Right lobe of liver (tissue), 6 donors: ENCODE data around the gene RASL11A. TPM values are rescaled to one million over a fixed set of nuclear protein-coding genes. Genes with fewer than 3 reads are reported as not detected.
A peak's percentile ranks its signal among the peaks of the same experiment; 100 is the strongest.
"Not testable (repeated sequence)": the region's sequence is repeated elsewhere in the genome, so short reads cannot be mapped to it uniquely, and the experiment has no call there.

Source experiments
- ATAC-seq, 4 donors: fragments of 200-7000 bp; cut with Tn5 transposase; one replicate each; pipeline ENCODE4 v1.9.1; 2020; ENCODE audit warnings: mild to moderate bottlenecking in 4 of 4, moderate library complexity in 4 of 4
- DNase-seq, 3 donors: peaks; one replicate each; pipeline ENCODE4 v3.0.0-alpha.2; 2020
- H3K27ac ChIP-seq, 3 donors: fragments of 200-600 bp; one replicate each; pipeline ENCODE4 v1.8.0; 2022
- H3K27me3 ChIP-seq, 2 donors: fragments of 200-600 bp; one replicate each; pipeline ENCODE4 v1.8.0; 2022
- H3K36me3 ChIP-seq, 4 donors: fragments of 200-600 bp; sonication (generic) in 1 of 4; one replicate each; pipeline versions ENCODE4 v1.5.1 to v1.8.0; 2017 to 2022; ENCODE audit warnings: control low read depth in 1 of 4
- H3K4me1 ChIP-seq, 4 donors: fragments of 200-600 bp; sonication (generic) in 1 of 4; one replicate each; pipeline versions ENCODE4 v1.5.1 to v1.8.0; 2017 to 2022; ENCODE audit warnings: control low read depth in 1 of 4
- H3K4me3 ChIP-seq, 3 donors: fragments of 200-600 bp; one replicate each; pipeline ENCODE4 v1.8.0; 2022
- H3K9me3 ChIP-seq, 4 donors: fragments of 200-600 bp; sonication (generic) in 1 of 4; one replicate each; pipeline versions ENCODE4 v1.5.1 to v1.8.0; 2017 to 2022; ENCODE audit warnings: control low read depth in 1 of 4
- POLR2A ChIP-seq: fragments of 450-650 bp; IDR thresholded peaks from one replicate; pipeline ENCODE4 v1.6.1; 2017; ENCODE audit warnings: antibody characterized with exemption, mild to moderate bottlenecking
- WGBS: methylation state at CpG from one replicate; pipeline ENCODE4 v1.1.6; 2018; ENCODE audit warnings: low coverage, low lambda C conversion rate; ENCODE audit not compliant: insufficient coverage; ENCODE audit errors: missing lambda C conversion rate; 5-methylcytosine and 5-hydroxymethylcytosine counted together
- intact Hi-C, 2 donors: fragments of 100-400 bp; cut with DNase I; formaldehyde crosslinking; loops; one replicate each; pipeline versions ENCODE4 v1.11.2 to v1.14.1; 2022
- long read RNA-seq: library from polyadenylated mRNA; unstranded; transcript quantifications from one replicate; pipeline ENCODE4 v2.0.0, GENCODE V29; 2019
- total RNA-seq, 6 experiments: library from RNA; depleted of rRNA in 2 of 6; stranded (reverse); fragments of >200 nt in 2 of 6; fragmentation: NEBNext Ultra II Directional in 3 of 6; extraction: Animal tissue kit (Norgen Biotek cat#: 25700) in 3 of 6; gene quantifications; one replicate each; pipeline versions ENCODE4 v1.1.0 to v1.2.4, GENCODE V29; 2016 to 2023
- TF ChIP-seq, protein P1 (sequence below), 4 donors: fragments of 200-600 bp in 3 of 4; fragments of 450-650 bp in 1 of 4; IDR thresholded peaks; one replicate each; pipeline versions ENCODE4 v1.5.1 to v1.8.0; 2016 to 2022; ENCODE audit warnings: antibody characterized with exemption in 4 of 4, mild to moderate bottlenecking in 2 of 4
- donor health status: DM: no; HTN: yes; CAD: no.
- donor health status: DM: no; HTN: no; CAD: no.
- donor health status: DM: no; HTN: no; CAD: no.
- donor health status: DM: no; HTN: yes; CAD: no.
- donor health status: DM: no; HTN: yes; CAD: no.

Gene RASL11A, protein sequence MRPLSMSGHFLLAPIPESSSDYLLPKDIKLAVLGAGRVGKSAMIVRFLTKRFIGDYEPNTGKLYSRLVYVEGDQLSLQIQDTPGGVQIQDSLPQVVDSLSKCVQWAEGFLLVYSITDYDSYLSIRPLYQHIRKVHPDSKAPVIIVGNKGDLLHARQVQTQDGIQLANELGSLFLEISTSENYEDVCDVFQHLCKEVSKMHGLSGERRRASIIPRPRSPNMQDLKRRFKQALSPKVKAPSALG
- 10 to 100 TPM in 1 of 6 experiments, 1 to 10 TPM in 5; 4.2 to 23.4 (median 6.1) TPM for total RNA-seq
- long read RNA-seq = 0 reads

DNA sequence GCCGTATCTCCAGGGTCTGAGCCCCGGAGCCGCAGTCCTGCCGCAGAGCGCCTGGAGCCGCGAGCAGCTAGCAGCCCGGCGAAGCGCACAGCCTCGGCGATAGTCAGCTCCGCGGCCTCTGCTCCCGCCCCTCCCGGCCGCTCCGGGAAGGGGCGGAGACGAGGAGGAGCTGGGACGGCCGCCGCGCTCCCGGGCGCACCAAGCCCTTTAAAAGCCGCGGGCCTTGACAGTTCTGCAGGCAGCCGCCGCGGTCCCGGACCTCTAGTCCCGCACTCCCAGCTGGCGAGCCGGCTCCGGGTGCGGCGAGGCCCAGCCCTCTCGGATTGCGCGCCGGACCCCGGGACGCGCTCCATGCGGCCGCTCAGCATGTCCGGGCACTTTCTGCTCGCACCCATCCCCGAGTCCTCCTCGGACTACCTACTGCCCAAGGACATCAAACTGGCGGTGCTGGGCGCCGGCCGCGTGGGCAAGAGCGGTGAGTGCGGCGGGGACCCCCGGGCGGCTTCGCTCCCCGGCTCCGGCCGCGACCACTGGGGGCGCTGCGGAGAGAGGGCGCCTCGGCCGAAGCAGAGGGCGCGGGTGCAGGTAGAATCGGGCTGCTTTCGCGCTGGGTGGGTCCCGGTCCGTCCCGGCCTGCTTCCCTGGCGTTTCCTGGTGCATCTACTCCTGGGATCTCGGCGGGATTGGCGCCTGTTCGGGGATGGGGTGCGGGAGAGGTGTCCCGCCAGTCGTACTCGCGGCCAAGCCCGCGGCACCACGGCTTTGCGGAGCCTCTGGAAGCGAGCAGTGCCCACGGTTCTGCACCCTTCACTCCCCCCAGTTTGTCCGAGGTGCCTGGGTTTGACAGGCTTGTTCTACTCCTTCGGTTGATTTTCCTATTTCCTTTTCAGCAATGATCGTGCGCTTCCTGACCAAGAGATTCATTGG is at the start of gene RASL11A:
TSS of gene RASL11A (plus strand) at position 237 of the 927 bp plus-strand sequence. CDS start at position 352, 115 bp downstream.
- H3K4me1 ChIP-seq = peaks cover 0 to 14% (median 0%) of the 10 kb centered on the region in 4 donors
- peak; percentile 94 to 98 (median 96) for ATAC-seq
- H3K27me3 ChIP-seq = no peaks in the 10 kb centered on the region
- peak within 1 kb of the TSS; percentile 79 to 92 (median 84) for H3K4me3 ChIP-seq
- peaks cover 0 to 3% (median 0%) of the 10 kb centered on the region in 4 donors for H3K36me3 ChIP-seq
- intact Hi-C loops = no loop called here
- TF ChIP-seq POLR2A = peak; percentile 99
- TF ChIP-seq, protein P1, sequence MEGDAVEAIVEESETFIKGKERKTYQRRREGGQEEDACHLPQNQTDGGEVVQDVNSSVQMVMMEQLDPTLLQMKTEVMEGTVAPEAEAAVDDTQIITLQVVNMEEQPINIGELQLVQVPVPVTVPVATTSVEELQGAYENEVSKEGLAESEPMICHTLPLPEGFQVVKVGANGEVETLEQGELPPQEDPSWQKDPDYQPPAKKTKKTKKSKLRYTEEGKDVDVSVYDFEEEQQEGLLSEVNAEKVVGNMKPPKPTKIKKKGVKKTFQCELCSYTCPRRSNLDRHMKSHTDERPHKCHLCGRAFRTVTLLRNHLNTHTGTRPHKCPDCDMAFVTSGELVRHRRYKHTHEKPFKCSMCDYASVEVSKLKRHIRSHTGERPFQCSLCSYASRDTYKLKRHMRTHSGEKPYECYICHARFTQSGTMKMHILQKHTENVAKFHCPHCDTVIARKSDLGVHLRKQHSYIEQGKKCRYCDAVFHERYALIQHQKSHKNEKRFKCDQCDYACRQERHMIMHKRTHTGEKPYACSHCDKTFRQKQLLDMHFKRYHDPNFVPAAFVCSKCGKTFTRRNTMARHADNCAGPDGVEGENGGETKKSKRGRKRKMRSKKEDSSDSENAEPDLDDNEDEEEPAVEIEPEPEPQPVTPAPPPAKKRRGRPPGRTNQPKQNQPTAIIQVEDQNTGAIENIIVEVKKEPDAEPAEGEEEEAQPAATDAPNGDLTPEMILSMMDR (IDR thresholded peaks at IDR 0.05) = peak; percentile 90 to 99 (median 97)
- DNase-seq = peak; percentile 91 to 93 (median 93)
- no peaks in the 10 kb centered on the region for H3K9me3 ChIP-seq
- under 1% methylated on average over 26 of the region's 99 CpGs for WGBS
- peak within 1 kb of the TSS; percentile 85 to 95 (median 89) for H3K27ac ChIP-seq

DNA sequence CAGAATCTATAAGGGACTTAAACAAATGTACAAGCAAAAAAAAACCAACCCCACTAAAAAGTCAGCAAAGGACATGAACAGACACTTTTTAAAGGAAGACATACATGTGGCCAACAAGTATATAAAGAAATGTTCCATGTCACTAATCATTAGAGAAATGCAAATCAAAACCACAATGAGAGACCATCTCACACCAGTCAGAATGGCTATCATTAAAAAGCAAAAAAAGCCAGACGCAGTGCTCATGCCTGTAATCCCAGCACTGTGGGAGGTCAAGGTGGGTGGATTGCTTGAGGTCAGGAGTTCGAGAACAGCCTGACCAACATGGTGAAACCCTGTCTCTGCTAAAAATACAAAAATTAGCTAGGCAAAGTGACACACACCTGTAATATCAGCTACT is 48.5 kb upstream of the RASL11A start:
- H3K4me3 ChIP-seq, ATAC-seq, H3K4me1 ChIP-seq, H3K9me3 ChIP-seq, H3K27ac ChIP-seq, DNase-seq, H3K27me3 ChIP-seq, H3K36me3 ChIP-seq, intact Hi-C loops: not testable (repeated sequence)
- WGBS = 83% methylated on average over 1 of the region's 2 CpGs

DNA sequence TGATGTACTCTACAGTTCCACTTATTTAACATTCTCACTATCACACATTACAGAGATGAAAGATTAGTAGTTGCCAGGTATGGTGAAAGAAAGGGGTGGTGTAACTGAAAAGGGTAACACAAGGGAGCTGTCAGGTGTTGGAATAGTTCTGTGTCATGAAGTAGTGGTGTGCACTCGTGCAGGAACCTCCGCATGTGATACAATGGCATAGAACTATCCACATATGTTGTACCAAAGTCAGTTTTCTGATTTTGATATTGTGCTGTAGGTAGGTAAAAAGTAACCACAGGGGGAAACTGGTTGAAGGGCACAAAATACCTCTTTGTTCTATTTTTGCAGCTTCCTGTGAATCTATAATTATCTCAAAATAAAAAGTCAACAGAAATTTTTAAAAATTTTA is 43.6 kb upstream of the RASL11A start:
- intact Hi-C loops = no loop called here
- Histone ChIP-seq H3K36me3 (no peaks in the 10 kb centered on the region), H3K27ac (no peak overlapping the region), H3K4me3 (no peak overlapping the region), H3K9me3 (no peaks in the 10 kb centered on the region), H3K27me3 (no peaks in the 10 kb centered on the region), H3K4me1 (no peaks in the 10 kb centered on the region)
- no peak for ATAC-seq
- DNase-seq = no peak
- 63% methylated on average over 2 of the region's 2 CpGs for WGBS
- no peak for TF ChIP-seq POLR2A
- TF ChIP-seq, protein P1 (IDR thresholded peaks at IDR 0.05) = no peak

DNA sequence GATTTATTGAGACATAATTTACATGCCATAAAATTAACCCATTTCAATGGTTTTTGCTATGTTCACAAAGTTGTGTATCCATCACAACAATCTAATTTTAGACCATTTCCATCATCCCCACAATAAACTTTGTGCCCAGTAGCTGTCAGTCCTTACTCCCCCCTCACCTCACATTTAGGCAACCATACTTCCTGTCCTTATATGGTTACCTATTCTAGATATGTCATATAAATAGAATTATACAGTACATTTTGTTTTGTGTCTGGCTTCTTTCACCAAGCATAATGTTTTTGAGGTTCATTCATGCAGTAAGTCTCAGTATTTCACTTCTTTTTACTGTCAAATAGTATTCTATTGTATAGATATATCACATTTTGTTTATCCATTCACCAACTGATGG is 42.5 kb upstream of the RASL11A start:
- TF ChIP-seq, protein P1 (IDR thresholded peaks at IDR 0.05) = no peak
- TF ChIP-seq POLR2A = no peak
- Histone ChIP-seq H3K27me3 (no peaks in the 10 kb centered on the region), H3K9me3 (no peaks in the 10 kb centered on the region), H3K36me3 (no peaks in the 10 kb centered on the region), H3K4me1 (no peaks in the 10 kb centered on the region), H3K4me3 (no peak overlapping the region), H3K27ac (no peak overlapping the region)
- ATAC-seq = no peak
- intact Hi-C loops = no loop called here
- DNase-seq = no peak

DNA sequence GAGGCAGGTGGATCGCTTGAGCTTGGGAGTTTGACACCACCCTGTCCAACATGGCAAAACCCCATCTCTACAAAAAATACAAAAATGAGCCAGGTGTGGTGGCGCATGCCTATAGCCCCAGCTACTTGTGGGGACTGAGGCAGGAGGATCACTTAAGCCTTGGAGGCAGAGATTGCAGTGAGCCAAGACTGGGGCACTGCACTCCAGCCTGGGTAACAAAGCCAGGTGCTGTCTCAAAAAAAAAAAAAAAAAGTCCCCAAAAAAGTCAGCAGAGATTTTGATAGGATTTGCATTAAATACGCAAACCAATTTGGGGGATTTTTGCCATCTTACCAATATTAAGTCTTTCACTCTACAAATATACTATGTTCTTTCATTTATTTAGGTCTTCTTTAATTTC is 41.0 kb upstream of the RASL11A start:
- Histone ChIP-seq H3K4me3 (no peak overlapping the region), H3K36me3 (no peaks in the 10 kb centered on the region), H3K27ac (no peak overlapping the region), H3K27me3 (no peaks in the 10 kb centered on the region), H3K4me1 (no peaks in the 10 kb centered on the region), H3K9me3 (no peaks in the 10 kb centered on the region)
- TF ChIP-seq, protein P1 (IDR thresholded peaks at IDR 0.05) = no peak
- no peak for TF ChIP-seq POLR2A
- ATAC-seq (no peak), DNase-seq (no peak)
- WGBS = 87% methylated on average over 3 of the region's 3 CpGs
- intact Hi-C loops = no loop called here
